HepG2 (cell line): ENCODE results near the gene CFAP119. TPM values are rescaled to one million over a fixed set of nuclear protein-coding genes. Genes with fewer than 3 reads are reported as not detected.

Experiments
- BORCS8-MEF2B ChIP-seq: sonication (generic); formaldehyde crosslinking; IDR thresholded peaks from 2 replicates; pipeline ENCODE4 v1.8.0; 2022; ENCODE audit warnings: mild to moderate bottlenecking, missing genetic modification reagents
- CBX2 ChIP-seq, 2 experiments: fragments of 200-600 bp in 1 of 2; sonication (generic); formaldehyde crosslinking in 1 of 2; IDR thresholded peaks; 2 replicates each; pipeline versions ENCODE4 v1.7.0 to v1.8.1; 2018 to 2022; ENCODE audit warnings: low read depth in 2 of 2, low read length in 1 of 2, mild to moderate bottlenecking in 1 of 2, missing genetic modification reagents in 1 of 2
- CERS6 ChIP-seq: sonication (generic); formaldehyde crosslinking; IDR thresholded peaks from 2 replicates; pipeline ENCODE4 v1.5.0; 2020; ENCODE audit warnings: missing genetic modification reagents
- HDAC2 ChIP-seq: sonication (generic); formaldehyde crosslinking; IDR thresholded peaks from 2 replicates; pipeline ENCODE4 v1.4.0; 2020; ENCODE audit warnings: missing genetic modification reagents
- HNF4G ChIP-seq, 2 experiments: sonication (generic) in 1 of 2; formaldehyde crosslinking in 1 of 2; IDR thresholded peaks; 2 replicates each; pipeline versions ENCODE4 v1.4.0 to v1.6.1; 2011 to 2020; ENCODE audit warnings: borderline replicate concordance in 2 of 2, low read depth in 2 of 2, mild to moderate bottlenecking in 2 of 2, low read length in 1 of 2, missing genetic modification reagents in 1 of 2, moderate library complexity in 1 of 2
- HNRNPH1 ChIP-seq: fragments of 200-400 bp; formaldehyde crosslinking; optimal IDR thresholded peaks from 2 replicates; pipeline ENCODE3; 2017; ENCODE audit warnings: mild to moderate bottlenecking, low read depth, low read length
- ISX ChIP-seq: sonication (generic); formaldehyde crosslinking; conservative IDR thresholded peaks from 2 replicates; pipeline ENCODE4 v1.5.0; 2020; ENCODE audit warnings: missing genetic modification reagents
- KLF11 ChIP-seq: IDR thresholded peaks from 2 replicates; pipeline ENCODE4 v1.6.1; 2016; ENCODE audit warnings: missing compliant biosample characterization
- LBX2 ChIP-seq: sonication (generic); formaldehyde crosslinking; IDR thresholded peaks from 2 replicates; pipeline ENCODE4 v1.5.0; 2020; ENCODE audit warnings: missing genetic modification reagents, mild to moderate bottlenecking, borderline replicate concordance
- LRRFIP1 ChIP-seq: sonication (generic); formaldehyde crosslinking; conservative IDR thresholded peaks from 2 replicates; pipeline ENCODE4 v1.4.0; 2020; ENCODE audit warnings: missing genetic modification reagents
- MED1 ChIP-seq: sonication (generic); formaldehyde crosslinking; IDR thresholded peaks from 2 replicates; pipeline ENCODE4 v1.4.0; 2020; ENCODE audit warnings: missing genetic modification reagents
- NR1H2 ChIP-seq: sonication (generic); formaldehyde crosslinking; IDR thresholded peaks from 2 replicates; pipeline ENCODE4 v1.8.1; 2022; ENCODE audit warnings: low read depth, missing genetic modification reagents, borderline replicate concordance
- PHB2 ChIP-seq: fragments of 450-650 bp; IDR thresholded peaks from 2 replicates; pipeline ENCODE4 v1.6.1; 2018; ENCODE audit not compliant: partially characterized antibody
- RARA ChIP-seq: IDR thresholded peaks from 2 replicates; pipeline ENCODE4 v1.6.1; 2016; ENCODE audit warnings: missing genetic modification reagents, missing compliant biosample characterization
- XBP1 ChIP-seq: sonication (generic); formaldehyde crosslinking; IDR thresholded peaks from 2 replicates; pipeline ENCODE4 v1.5.0; 2020; ENCODE audit warnings: missing genetic modification reagents
- ZBTB37 ChIP-seq: sonication (generic); formaldehyde crosslinking; IDR thresholded peaks from 2 replicates; pipeline ENCODE4 v1.4.0; 2020; ENCODE audit warnings: mild to moderate bottlenecking, missing genetic modification reagents
- ZFP41 ChIP-seq: sonication (generic); formaldehyde crosslinking; IDR thresholded peaks from 2 replicates; pipeline ENCODE4 v1.4.0; 2020; ENCODE audit warnings: mild to moderate bottlenecking, missing genetic modification reagents, borderline replicate concordance
- ZNF382 ChIP-seq: sonication (generic); formaldehyde crosslinking; IDR thresholded peaks from 2 replicates; pipeline ENCODE4 v1.5.0; 2020; ENCODE audit warnings: missing genetic modification reagents, mild to moderate bottlenecking, borderline replicate concordance
- ZNF44 ChIP-seq: sonication (generic); formaldehyde crosslinking; IDR thresholded peaks from 2 replicates; pipeline ENCODE4 v1.5.1; 2020; ENCODE audit warnings: mild to moderate bottlenecking, missing genetic modification reagents
- ZNF546 ChIP-seq: sonication (generic); formaldehyde crosslinking; conservative IDR thresholded peaks from 2 replicates; pipeline ENCODE4 v1.8.1; 2023; ENCODE audit warnings: mild to moderate bottlenecking, missing genetic modification reagents
- ZNF569 ChIP-seq: sonication (generic); formaldehyde crosslinking; IDR thresholded peaks from 2 replicates; pipeline ENCODE4 v1.5.0; 2020; ENCODE audit warnings: mild to moderate bottlenecking, missing genetic modification reagents, moderate library complexity, borderline replicate concordance
- ZNF782 ChIP-seq: sonication (generic); formaldehyde crosslinking; IDR thresholded peaks from 2 replicates; pipeline ENCODE4 v1.4.0; 2020; ENCODE audit warnings: missing genetic modification reagents, mild to moderate bottlenecking, borderline replicate concordance
- polyA plus RNA-seq, 8 experiments: library from polyadenylated mRNA; depleted of rRNA in 3 of 8; stranded (reverse) in 7 of 8; unstranded in 1 of 8; fragments of >200 nt; fragmentation: Illumina TruSeq in 4 of 8; extraction: Trizol in 4 of 8; gene quantifications; 2 replicates each; pipeline versions ENCODE4 v1.2.1 to v1.2.3, GENCODE V29; 2011 to 2016; ENCODE audit warnings: low read depth in 4 of 8, missing spikeins in 1 of 8, mixed read lengths in 1 of 8; ENCODE audit not compliant: insufficient read depth in 1 of 8
- total RNA-seq, 5 experiments: library from RNA; depleted of rRNA; stranded (reverse); fragments of >200 nt; fragmentation: Illumina TruSeq; extraction: Trizol; gene quantifications; 2 replicates each; pipeline ENCODE4 v1.2.3, GENCODE V29; 2016; ENCODE audit warnings: low read depth in 1 of 5

Gene CFAP119
- total and polyA plus RNA-seq, 2 of the 13 experiments (the other 11 are each of a cell fraction or from before 2014, with no cell fraction given) = 6.4 TPM

GRCh38 chr16:30805370-30806169, 43.7 kb upstream of the CFAP119 start (continued):
- TF ChIP-seq CBX2 (IDR thresholded peaks at IDR 0.05; ENCODE audit: low read depth, low read length) = no peak
- no peak; the same call in 1 of the 2 replicates for TF ChIP-seq CBX2 (CRISPR knock-in tag; IDR thresholded peaks at IDR 0.05; ENCODE audit: low read depth)
- TF ChIP-seq ZBTB37 (CRISPR knock-in tag) = 0 out of 2 replicates have a peak, but pooled peaks have one; percentile 71
- peak; percentile 74; the same call in 1 of the 2 replicates for TF ChIP-seq ZFP41 (CRISPR knock-in tag)
- TF ChIP-seq LBX2 (CRISPR knock-in tag) = no peak; the same call in 1 of the 2 replicates
- peak; percentile 54; the same call in 1 of the 2 replicates for TF ChIP-seq ZNF44 (CRISPR knock-in tag)
- no peak for TF ChIP-seq NR1H2
- peak; percentile 81 for TF ChIP-seq RARA (CRISPR knock-in tag)
- peak; percentile 94 for TF ChIP-seq ZNF782 (CRISPR knock-in tag)
- peak; percentile 73; the same call in 1 of the 2 replicates for TF ChIP-seq CERS6 (CRISPR knock-in tag)
- TF ChIP-seq LRRFIP1 (CRISPR knock-in tag) = no peak
- no peak for TF ChIP-seq HNRNPH1
- TF ChIP-seq HDAC2 (CRISPR knock-in tag) = peak; percentile 94
- TF ChIP-seq HNF4G (IDR thresholded peaks at IDR 0.05; ENCODE audit: borderline replicate concordance, low read depth, low read length) = peak; percentile 62; the same call in 1 of the 2 replicates
- peak; percentile 72; the same call in 1 of the 2 replicates for TF ChIP-seq HNF4G (CRISPR knock-in tag; IDR thresholded peaks at IDR 0.05; ENCODE audit: borderline replicate concordance, low read depth)
- no peak for TF ChIP-seq ZNF382 (CRISPR knock-in tag)
- peak; percentile 82 for TF ChIP-seq ZNF546 (CRISPR knock-in tag)
- TF ChIP-seq MED1 = peak; percentile 96
- TF ChIP-seq PHB2 = no peak
- TF ChIP-seq ZNF569 (CRISPR knock-in tag) = peak; percentile 32; the same call in 1 of the 2 replicates
- no peak for TF ChIP-seq ISX (CRISPR knock-in tag)
- TF ChIP-seq BORCS8-MEF2B = peak; percentile 96
- TF ChIP-seq XBP1 (CRISPR knock-in tag) = no peak
- TF ChIP-seq KLF11 (CRISPR knock-in tag) = peak; percentile 92
